Cardiac muscle cell (in vitro differentiated cells and primary cell): ENCODE results near the gene DNAH11. TPM values are rescaled to one million over a fixed set of nuclear protein-coding genes. Genes with fewer than 3 reads are reported as not detected.

Experiments
- DNase-seq, 2 donors: peaks; one replicate each; pipeline versions ENCODE4 v3.0.0 to v3.0.0-alpha.2; 2010 to 2017; ENCODE audit warnings: low read depth in 1 of 2, low spot score in 1 of 2
- H3K27ac ChIP-seq: fragments of 200-600 bp; sonication (generic); 2 replicates; pipeline ENCODE4 v1.5.1; 2016
- H3K27me3 ChIP-seq: fragments of 200-600 bp; sonication (generic); 2 replicates; pipeline ENCODE4 v1.6.0; 2016; ENCODE audit warnings: control low read depth
- H3K36me3 ChIP-seq: fragments of 200-600 bp; sonication (generic); 2 replicates; pipeline ENCODE4 v1.5.1; 2016; ENCODE audit warnings: control low read depth
- H3K4me1 ChIP-seq: fragments of 200-600 bp; sonication (generic); 2 replicates; pipeline ENCODE4 v1.8.1; 2017; ENCODE audit warnings: low read depth, mild to moderate bottlenecking, mixed run types
- H3K4me3 ChIP-seq: fragments of 200-600 bp; sonication (generic); 2 replicates; pipeline ENCODE4 v1.5.1; 2016; ENCODE audit warnings: mild to moderate bottlenecking
- H3K9me3 ChIP-seq: fragments of 200-600 bp; sonication (generic); 2 replicates; pipeline ENCODE4 v1.5.1; 2017; ENCODE audit warnings: low read depth, mild to moderate bottlenecking, control low read depth
- polyA plus RNA-seq: library from polyadenylated mRNA; unstranded; fragments of >200 nt; fragmentation: Nextera tagmentation; extraction: Ambion mirVana; gene quantifications from 2 replicates; pipeline ENCODE4 v1.2.1, GENCODE V29; 2016
- total RNA-seq: library from RNA; depleted of rRNA; stranded (reverse); fragments of >200 nt; gene quantifications from 2 replicates; pipeline ENCODE4 v1.2.3, GENCODE V29; 2016
- TF ChIP-seq, protein P1 (sequence below): IDR thresholded peaks from 2 replicates; pipeline ENCODE4 v1.5.1; 2012; ENCODE audit warnings: low read depth, mild to moderate bottlenecking, low read length

Gene DNAH11
- total and polyA plus RNA-seq, 2 experiments from 2014 or later, result 0.60 to 1.9 TPM

DNA sequence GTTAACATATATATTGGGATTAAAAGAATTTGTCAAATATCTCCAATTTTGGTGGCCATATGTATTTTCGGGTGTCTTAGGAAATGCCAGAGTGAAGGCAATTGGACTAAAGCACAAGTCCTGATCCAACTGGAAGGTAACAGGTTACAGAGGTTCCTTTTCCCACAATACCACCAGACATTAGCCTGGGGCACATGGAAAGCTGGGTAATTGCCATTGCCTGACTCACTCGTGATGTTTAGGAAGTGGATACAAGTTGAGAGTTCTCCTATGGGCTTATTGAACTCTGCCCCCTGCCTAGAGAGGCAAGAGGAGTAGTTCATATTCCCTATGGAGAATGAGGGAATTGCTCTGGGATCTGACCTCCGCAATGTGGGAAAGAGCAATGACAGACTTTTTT lies 5.7 kb downstream of the DNAH11 start:
- TF ChIP-seq, protein P1, sequence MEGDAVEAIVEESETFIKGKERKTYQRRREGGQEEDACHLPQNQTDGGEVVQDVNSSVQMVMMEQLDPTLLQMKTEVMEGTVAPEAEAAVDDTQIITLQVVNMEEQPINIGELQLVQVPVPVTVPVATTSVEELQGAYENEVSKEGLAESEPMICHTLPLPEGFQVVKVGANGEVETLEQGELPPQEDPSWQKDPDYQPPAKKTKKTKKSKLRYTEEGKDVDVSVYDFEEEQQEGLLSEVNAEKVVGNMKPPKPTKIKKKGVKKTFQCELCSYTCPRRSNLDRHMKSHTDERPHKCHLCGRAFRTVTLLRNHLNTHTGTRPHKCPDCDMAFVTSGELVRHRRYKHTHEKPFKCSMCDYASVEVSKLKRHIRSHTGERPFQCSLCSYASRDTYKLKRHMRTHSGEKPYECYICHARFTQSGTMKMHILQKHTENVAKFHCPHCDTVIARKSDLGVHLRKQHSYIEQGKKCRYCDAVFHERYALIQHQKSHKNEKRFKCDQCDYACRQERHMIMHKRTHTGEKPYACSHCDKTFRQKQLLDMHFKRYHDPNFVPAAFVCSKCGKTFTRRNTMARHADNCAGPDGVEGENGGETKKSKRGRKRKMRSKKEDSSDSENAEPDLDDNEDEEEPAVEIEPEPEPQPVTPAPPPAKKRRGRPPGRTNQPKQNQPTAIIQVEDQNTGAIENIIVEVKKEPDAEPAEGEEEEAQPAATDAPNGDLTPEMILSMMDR, result no peak
- Histone ChIP-seq H3K27ac (no peak overlapping the region), H3K27me3 (peaks cover 43% of the 10 kb centered on the region), H3K36me3 (no peaks in the 10 kb centered on the region), H3K9me3 (no peaks in the 10 kb centered on the region), H3K4me1 (no peaks in the 10 kb centered on the region), H3K4me3 (no peak overlapping the region)
- DNase-seq, result no peak

DNA sequence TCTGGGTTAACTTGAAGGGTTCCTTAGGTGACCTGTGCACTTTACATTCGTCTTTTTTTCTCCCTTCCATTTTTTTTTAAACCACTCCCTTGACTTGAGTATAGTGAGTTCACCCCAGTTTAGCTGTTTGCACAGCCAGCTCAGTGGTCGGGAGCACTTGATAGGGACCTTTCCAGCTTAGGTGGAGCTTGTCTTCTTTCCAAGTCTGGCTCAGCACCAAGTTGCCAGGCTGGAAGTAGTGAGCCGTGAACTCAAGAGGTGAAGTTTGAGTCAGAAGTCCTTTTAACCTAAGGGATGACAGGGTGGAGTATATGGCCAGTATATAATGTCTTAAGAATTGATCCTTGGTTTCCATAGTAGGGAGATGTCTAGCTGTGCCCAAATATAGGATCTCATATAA lies 7.2 kb downstream of the DNAH11 start:
- peaks cover 27% of the 10 kb centered on the region for H3K27me3 ChIP-seq
- H3K4me1 ChIP-seq, result no peaks in the 10 kb centered on the region
- H3K27ac ChIP-seq, result no peak overlapping the region
- H3K36me3 ChIP-seq, result no peaks in the 10 kb centered on the region
- H3K9me3 ChIP-seq, result no peaks in the 10 kb centered on the region
- H3K4me3 ChIP-seq, result no peak overlapping the region
- TF ChIP-seq, protein P1, result no peak
- no peak for DNase-seq

DNA sequence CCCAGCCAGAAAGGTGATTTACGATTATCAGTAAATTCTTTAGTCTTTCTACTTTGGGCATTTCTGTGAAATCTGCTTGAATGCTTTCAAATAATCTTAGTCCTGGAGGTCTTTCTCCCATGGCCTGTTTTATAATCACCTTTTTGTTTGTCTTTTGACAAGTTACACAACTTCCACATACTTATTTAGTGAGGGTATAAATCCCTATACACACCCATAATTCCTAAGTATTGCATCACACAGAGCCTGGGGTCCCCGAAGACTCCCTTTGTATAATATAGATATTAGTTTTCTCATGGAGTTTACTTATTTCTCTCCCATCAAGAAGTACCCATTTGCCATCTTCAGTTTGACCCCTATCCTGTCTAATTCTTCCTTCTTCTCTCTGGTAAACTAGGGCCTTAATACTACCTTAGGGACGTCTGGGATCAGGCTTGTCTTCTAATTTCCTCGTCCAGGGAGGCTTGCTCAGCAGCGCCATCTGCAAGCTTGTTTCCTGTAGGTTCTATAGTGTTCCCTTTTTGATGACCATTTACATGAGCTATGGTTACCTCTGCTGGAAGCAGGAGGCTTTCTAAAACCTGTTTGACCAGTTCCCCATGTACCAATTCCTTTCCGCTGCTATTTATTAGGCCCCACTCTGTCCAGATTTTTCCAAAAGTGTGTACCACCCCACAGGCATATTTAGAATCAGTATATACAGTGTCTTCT lies 8.1 kb downstream of the DNAH11 start:
- no peaks in the 10 kb centered on the region for H3K36me3 ChIP-seq
- no peak overlapping the region for H3K4me3 ChIP-seq
- no peaks in the 10 kb centered on the region for H3K4me1 ChIP-seq
- TF ChIP-seq, protein P1, result no peak
- H3K27me3 ChIP-seq, result peaks cover 18% of the 10 kb centered on the region
- no peak overlapping the region for H3K27ac ChIP-seq
- no peak for DNase-seq
- H3K9me3 ChIP-seq, result no peaks in the 10 kb centered on the region

DNA sequence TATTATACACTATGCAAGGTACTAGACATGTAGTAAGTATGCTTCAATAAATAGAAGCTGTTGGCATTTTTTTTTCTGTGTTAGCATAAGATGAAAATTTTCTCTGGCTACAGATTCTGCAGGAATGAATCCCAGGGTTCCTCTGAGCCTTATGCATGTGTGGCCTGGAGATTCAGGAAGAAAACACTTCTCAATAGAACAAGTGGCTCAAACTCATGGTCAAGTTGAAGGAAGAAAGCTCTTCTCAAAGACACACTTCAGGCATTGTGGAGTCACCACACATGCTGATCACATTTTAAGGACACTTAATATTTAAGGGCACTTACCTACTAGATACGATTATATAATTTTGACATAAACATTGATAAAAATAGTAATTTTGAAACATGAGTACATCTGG lies 19.5 kb downstream of the DNAH11 start:
- DNase-seq, result no peak
- TF ChIP-seq, protein P1, result no peak
- Histone ChIP-seq H3K4me3 (no peak overlapping the region), H3K4me1 (no peaks in the 10 kb centered on the region), H3K36me3 (no peaks in the 10 kb centered on the region), H3K27me3 (no peaks in the 10 kb centered on the region), H3K9me3 (no peaks in the 10 kb centered on the region), H3K27ac (no peak overlapping the region)

DNA sequence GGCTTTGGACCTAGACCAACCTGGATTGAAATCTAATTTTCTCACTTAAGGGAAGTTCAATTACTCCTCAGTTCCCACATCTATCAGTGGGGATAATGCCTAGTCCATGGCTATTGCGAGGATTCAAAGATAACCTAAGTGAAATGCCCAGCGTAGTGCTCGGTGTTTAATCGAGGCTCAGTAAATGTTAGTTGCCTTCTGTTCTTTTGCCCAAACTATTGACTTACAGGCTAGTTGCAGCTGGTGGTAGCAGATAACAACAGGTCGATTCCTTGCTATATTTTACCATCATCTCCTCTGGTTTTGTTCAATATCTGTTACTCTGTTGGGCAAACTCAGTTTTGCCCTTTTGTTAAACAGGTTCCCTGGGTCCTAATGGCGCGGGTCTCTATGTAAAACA lies 22.8 kb downstream of the DNAH11 start:
- no peak overlapping the region for H3K4me3 ChIP-seq
- no peaks in the 10 kb centered on the region for H3K4me1 ChIP-seq
- no peak for DNase-seq
- TF ChIP-seq, protein P1, result no peak
- no peaks in the 10 kb centered on the region for H3K9me3 ChIP-seq
- H3K27me3 ChIP-seq, result no peaks in the 10 kb centered on the region
- no peak overlapping the region for H3K27ac ChIP-seq
- no peaks in the 10 kb centered on the region for H3K36me3 ChIP-seq

DNA sequence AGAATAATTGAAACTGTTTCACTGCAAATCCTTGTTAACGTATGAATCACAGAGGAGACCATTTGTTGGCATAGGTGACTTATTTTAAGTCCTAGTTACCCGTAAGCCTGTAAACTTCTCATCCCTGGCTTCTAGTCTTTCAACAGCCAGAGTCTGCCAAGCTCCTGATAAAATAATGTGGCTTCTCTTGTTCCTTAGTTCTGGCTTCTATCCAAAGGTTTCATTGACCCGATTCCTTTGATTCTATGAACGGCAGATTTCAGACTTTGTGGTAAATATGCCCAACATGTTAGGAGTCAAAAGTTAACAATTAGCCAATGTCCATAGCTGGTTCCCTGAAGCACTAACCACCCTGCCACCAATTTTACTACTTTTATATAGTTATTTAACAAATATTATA lies 23.3 kb downstream of the DNAH11 start:
- H3K27ac ChIP-seq, result no peak overlapping the region
- no peaks in the 10 kb centered on the region for H3K4me1 ChIP-seq
- H3K27me3 ChIP-seq, result no peaks in the 10 kb centered on the region
- TF ChIP-seq, protein P1, result no peak
- DNase-seq, result no peak
- no peaks in the 10 kb centered on the region for H3K9me3 ChIP-seq
- no peaks in the 10 kb centered on the region for H3K36me3 ChIP-seq
- H3K4me3 ChIP-seq, result no peak overlapping the region
